Hepatocyte (in vitro differentiated cells): Measurements from ENCODE around the gene LECT2.

Experiments
- EZH2 ChIP-seq: fragments of 200-600 bp; sonication (generic); IDR thresholded peaks from 2 replicates; pipeline ENCODE4 v1.6.1; 2016; ENCODE audit warnings: antibody characterized with exemption, mild to moderate bottlenecking, borderline replicate concordance
- EZH2phosphoT487 ChIP-seq: fragments of 200-600 bp; sonication (generic); IDR thresholded peaks from one replicate; pipeline ENCODE4 v1.6.1; 2018; ENCODE audit warnings: antibody characterized with exemption, mild to moderate bottlenecking, low read depth, moderate library complexity; ENCODE audit not compliant: unreplicated experiment, severe bottlenecking
- TF ChIP-seq, protein P1 (sequence below): fragments of 200-600 bp; sonication (generic); IDR thresholded peaks from 2 replicates; pipeline ENCODE4 v1.5.1; 2016; ENCODE audit warnings: antibody characterized with exemption, mild to moderate bottlenecking; ENCODE audit not compliant: poor library complexity

DNA sequence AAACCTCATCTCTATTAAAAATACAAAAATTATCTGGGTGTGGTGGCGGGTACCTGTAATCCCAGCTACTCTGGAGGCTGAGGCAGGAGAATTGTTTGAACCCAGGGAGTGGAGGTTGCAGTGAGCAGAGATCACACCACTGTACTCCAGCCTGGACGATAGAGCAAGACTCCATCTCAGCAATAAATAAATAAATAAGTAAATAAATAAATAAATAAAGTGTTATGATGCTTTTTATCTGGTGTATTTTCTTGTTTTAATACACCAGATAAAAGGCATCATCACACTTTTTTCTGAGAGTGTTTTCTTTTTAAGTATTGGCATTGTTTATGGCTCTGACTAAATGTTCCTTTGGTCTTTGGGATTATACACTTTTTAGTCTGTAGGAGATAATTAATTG lies 24.2 kb upstream of the LECT2 start:
- TF ChIP-seq, protein P1, sequence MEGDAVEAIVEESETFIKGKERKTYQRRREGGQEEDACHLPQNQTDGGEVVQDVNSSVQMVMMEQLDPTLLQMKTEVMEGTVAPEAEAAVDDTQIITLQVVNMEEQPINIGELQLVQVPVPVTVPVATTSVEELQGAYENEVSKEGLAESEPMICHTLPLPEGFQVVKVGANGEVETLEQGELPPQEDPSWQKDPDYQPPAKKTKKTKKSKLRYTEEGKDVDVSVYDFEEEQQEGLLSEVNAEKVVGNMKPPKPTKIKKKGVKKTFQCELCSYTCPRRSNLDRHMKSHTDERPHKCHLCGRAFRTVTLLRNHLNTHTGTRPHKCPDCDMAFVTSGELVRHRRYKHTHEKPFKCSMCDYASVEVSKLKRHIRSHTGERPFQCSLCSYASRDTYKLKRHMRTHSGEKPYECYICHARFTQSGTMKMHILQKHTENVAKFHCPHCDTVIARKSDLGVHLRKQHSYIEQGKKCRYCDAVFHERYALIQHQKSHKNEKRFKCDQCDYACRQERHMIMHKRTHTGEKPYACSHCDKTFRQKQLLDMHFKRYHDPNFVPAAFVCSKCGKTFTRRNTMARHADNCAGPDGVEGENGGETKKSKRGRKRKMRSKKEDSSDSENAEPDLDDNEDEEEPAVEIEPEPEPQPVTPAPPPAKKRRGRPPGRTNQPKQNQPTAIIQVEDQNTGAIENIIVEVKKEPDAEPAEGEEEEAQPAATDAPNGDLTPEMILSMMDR: no peak
- TF ChIP-seq EZH2phosphoT487 (no peak), EZH2 (no peak)
